GM18873 (cell line): ENCODE data around the gene SLC37A2.

Source experiments
- ATAC-seq: cut with Tn5 transposase; IDR thresholded peaks from one replicate; pipeline ENCODE4 v1.9.1; 2021; ENCODE audit warnings: mild to moderate bottlenecking, moderate library complexity, moderate number of reproducible peaks; ENCODE audit not compliant: unreplicated experiment, low FRiP score

Gene SLC37A2

DNA sequence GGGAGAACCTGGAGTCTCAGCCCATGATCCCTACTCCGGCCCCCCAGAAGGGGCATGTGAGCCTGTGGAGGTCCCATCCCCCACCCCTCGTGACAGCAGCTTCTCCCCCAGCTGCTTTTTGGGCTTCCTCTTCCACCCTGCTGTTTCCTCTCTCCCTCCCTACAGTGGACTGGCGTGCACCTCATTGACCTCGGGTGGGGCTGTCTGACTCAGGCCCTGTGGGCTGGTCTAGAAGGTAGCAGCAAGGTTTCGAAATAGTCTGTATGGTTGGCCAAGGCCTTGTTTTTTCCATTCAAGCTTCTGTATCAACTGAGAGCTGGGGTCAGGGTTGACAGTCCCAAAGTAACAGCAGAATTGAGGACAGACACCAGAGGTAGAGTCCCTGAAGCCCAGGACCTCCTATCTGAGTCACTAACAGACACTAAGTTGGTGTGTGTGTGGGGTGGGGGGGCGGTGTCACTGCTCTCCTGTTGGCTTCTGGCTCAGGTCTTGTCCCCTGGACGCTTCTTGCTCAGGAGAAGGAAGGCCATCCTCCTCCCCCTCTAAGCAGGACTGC, 7.7 kb downstream of the SLC37A2 start:
- ATAC-seq: peak; percentile 60

DNA sequence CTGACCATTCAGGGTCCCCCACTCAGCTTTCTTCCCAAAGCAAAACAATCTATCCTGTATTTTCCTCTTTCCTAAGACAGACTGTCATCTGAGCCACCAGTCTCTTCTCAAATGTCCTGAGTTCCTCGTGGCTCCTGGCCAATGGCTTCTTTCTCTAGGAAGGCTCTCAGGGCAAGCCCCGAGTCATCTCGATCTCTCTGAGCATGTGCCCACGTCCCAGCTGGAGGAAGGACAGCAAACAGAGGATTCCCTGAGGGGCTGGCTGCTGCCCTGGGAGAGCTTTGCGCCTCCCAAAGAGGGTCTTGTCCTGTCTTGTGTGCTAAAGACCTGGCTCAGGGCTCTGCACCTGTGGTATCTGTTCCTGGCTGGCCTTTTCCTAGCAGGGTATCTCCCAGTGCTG, 8.3 kb downstream of the SLC37A2 start:
- ATAC-seq: no peak

DNA sequence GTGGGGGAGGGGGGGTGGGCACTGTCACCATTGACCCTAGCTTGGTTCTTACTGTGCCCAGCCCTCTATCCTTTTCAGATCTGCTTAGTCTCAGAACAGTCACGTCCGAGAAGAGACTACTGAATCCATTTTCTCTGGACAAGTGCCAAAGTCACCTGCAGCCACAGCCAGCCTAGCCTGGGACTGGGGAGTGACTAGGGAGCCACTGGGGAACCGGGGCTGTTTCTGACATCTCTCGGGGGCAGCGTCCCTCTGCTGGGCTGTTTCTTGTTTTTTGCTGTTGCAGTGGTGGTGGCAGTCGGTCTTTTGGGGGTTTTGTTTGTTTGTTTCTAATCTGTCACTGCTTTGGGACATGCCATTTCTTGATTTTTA, 8.7 kb downstream of the SLC37A2 start:
- no peak for ATAC-seq

DNA sequence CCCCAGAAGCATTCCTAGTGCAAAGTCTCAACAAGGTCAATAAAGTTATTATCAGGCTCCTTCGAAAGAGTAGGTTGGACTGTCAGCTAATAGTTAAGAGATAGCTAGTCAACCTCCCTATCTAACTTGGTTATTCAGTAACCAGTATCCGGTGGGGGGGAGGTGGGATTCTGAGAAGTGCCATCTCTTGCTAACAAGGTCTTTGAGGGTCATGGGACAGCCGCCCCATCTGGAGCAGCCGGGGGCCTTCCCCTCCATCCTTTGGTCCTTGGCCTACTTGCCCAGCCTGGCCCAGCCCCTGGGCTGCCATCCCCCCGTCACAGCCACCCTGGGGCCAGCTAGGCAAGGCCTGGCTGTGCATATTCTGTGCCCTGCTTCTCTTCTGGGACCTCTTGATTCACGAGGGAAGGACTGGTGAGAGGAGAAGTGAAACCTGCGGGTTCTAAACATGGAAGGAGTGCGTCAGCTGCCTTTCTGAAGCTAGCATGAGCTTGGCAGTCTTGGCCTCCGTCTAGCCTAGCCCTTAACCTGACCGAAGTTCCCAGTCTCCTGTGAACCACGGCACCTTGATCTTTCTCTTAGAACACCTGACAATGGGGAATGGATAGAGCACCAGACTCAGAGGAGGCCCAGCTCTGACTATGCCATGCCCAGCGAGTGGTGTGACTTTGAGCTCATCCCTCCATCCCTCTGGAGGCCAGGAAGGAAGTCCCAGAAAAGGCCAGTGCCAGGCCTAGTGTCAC, 9.3 kb downstream of the SLC37A2 start:
- peak; percentile 82 for ATAC-seq

DNA sequence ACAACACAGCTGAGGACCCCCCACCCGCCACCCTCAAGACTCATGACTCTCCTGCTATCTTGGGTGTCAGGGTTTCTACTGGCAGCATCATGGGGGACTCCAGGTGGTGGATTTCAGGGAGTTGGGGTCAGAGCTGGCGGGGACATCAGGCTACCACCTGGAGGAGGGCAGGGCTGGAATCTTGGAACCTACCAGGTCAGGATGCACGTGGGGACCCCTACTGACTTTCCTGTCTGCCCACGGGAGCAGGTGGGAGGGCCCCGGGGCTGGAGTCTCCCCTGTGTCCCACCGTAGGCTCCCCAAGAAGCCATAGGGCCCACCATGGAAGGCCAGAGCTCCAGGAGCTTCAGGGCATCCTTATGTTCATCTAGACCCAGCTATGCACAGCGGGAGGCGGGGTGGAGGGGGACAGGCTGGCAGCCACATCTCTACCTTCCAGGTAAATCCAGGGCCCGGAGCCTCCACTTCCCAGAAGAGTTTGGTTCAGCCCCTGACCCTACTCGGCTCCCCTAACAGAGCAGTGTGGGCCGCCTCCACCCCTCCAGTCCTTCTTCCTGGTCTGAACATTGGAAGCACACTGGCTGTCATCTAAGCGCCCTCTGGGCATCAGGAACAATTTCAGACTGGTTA, 10.0 kb downstream of the SLC37A2 start:
- no peak for ATAC-seq

DNA sequence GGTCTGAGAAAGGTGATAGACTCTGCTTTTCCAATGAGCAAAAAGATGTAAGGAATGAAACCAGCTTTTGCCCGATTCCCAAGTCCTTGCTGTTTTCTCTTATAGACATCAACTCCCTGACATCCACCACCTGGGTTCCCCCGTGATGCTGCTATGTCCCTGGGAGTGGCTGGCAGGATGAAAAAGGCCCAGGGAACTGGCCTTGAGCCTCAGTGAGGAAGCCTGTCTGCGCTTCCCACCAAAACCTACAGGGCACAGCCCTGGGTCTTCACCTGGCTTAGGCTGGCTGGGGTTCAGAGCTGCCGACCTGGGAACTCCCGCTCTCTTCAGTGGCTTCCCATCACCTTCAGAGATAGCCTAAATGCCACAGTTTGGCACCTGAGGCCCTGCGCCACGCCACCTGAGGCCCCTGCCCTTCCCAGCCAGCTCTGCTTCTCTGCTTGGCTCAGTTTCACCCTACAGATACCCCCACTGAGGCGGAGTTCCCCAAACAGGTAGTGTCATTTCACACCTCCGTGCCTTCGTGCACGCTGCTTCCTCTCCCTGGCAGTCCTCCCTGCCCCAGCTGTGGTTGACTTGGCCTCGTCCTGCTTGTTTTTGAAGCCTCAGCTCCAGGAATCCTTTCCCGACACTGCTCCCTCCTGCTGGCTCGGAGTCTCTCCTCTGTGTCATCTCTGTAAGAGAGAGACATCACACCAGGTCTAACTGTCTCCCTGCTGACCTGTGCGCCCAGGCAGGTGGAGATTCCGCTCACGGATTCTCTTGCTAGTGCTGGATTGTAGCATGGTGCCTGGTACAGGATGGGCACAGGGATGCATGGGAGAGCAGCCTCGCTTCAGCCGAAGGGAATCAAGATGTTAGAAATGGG, 10.7 kb downstream of the SLC37A2 start:
- no peak for ATAC-seq

DNA sequence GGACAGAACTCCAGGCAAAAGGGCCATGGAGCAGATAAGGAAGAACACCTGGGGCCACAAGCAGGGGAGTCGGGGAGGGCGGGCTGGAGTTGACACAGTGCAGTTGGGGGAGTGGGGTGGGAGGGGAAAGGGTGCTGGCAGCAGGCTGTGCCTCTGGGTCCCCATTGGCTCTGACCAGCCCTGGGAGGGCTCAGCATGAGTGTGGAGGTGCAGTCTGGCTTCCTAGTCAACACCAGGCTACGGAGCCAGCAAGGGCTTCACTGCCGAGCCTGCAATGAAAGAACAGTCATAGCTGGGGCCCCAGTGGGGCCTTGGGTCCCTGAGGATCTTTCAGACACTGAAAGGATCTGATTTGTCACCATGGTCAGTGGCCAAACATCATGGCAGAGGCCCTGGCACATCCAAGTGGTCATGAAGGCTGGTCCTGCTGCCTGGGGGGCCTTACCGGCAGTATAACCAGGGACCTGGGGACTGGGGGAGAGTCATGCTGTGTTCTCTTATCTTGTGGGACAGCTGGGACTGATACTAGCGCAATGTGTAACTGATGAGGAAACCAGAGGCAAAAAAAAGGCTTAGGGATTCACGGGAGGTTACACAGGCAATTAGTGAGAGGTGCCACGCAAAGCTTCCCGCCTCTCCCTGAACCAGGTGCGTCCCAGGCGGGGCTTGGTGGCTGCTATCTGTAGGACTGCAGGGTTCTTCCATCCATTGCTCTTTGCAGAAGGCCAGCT, 11.6 kb downstream of the SLC37A2 start:
- no peak for ATAC-seq

DNA sequence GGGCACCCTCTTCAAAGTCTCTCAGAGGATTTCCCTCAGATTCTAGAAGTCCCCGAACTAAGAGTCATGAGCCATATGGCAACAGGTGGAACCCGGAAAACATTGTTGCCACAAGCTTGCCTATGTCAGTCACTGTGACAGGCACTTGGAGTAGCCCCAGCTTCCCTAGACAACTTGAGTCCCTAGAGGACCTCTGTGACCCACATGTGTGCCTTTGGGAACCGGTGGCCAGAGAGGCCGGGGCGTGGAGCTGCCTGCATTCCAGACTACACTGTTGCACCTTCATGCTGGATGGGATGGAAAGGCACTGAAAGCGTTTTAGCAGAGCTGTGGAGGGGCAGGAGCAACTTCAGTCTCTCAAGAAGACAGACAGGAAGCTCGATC, 12.1 kb downstream of the SLC37A2 start:
- no peak for ATAC-seq

DNA sequence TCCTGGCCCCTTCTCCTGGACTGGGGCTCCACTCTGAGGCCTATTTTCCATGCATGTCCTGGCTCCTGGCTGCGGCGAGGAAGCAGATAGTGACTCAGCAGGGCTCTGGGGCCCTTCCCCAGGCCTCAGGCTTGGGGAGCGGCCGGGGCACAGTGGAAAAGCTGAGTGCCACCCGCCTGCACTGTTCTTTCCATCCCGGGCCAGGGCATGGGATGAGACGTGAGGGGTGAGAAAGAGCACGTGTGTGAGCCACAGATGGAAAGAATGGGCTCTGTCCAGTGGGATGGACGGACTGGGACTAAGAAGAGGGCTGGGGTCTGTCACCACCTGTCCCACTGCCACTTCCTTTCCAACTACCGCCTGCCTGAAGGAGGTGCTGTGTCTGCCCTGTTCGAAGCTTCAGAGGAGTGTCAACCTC, 12.8 kb downstream of the SLC37A2 start:
- no peak for ATAC-seq

DNA sequence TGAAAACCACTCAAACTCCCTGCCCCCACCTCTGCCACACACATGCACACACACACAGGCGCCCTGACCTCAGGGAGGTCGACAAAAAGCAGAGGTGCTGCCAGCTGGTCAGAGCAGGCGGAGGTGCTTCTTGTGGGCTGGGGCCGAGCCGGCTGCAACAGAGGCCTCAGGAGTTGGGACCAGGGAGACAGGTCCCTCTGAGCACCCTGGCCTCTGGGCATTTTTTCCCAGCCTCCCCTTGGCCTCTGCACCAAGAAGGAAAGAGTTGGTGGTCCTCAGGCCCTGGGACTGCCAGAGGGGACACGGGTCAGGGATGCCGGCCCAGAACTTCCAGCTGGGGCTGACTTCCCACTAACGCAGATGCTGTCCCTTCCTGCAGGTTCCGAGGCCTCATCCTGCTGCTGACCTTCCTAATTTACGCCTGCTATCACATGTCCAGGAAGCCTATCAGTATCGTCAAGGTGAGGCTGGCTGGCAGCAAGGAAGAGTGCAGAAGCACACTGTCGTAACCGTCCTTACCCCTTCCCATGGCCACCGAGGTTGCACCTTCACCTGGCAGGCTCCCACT, 13.4 kb downstream of the SLC37A2 start:
- no peak for ATAC-seq

DNA sequence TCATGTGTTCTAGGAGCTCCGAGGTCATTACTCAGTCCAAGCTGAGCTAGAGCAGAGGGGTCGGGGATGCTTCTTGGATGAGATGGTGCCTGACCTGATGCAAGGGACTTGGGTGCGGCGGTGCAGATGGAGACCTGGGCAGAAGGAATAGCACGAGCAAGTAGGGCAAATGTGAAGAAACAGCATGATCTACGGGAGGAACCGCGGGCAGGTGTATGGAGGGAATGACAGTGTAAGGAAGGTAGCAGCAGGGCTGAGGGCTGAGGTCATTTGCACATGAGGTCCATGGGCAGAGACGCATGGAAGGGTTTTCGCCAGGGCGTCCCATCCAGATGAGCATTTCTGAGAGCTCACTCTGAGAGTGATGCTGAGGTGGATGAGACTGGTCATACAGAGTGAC, 14.9 kb downstream of the SLC37A2 start:
- no peak for ATAC-seq

DNA sequence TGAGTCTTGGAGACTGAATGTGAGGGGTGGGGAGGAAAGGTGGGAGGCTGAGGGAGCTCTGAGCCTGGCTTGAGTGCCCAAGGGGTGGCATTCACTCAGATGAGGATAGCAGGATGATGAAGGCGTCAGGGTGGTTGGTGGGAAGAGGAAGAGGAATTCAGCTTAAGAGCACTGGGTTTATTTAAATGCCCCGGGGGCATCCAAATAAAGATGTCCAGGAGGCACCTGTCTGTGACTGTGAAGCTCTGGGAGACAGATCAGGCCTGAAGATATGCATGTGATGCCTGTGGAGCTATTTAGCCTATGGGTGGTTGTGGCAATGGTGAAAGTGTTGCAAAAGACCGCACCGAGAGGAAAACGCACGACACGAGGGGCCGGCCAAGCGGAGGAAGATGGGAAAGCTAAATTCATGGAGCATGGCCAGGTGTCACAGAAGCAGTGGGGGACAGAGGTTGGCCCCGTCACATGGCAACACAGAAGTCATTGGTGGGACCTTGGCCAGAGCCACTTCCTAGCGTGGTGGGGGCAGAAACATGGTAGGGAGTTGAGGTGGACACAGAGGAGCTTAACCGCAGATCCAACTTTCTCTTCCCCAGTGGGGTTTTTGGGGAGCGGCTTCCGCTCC, 15.5 kb downstream of the SLC37A2 start:
- no peak for ATAC-seq

DNA sequence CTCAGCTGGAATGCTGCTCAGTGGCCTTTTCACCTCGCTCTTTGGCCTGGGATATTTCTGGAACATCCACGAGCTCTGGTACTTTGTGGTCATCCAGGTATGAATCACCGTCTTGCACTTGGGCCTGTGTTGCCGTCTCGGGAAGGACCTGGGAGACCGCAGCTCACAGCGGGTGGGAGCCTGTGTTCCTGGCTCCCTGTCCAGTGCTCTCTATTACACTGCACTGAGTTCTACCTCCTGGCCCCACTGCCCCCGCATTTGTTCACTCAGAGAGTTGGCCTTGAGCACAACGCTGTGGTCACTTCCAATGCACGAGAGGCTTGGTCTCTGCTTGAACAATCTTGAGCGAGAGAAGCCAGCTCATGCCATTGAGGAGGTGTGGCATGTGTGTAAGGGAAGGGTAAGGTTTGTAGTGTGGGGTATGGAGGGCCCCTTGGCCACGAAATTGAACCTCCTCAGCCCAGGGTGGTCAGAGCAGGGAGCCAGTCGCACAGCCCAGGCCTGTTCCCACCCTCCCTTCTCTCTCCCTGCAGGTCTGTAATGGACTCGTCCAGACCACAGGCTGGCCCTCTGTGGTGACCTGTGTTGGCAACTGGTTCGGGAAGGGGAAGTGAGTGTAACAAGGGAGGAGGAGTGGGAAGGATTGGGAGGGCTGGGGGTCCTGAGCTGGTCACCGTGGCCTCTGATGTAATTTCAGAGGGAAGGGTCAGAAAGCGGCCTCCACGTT, 16.2 kb downstream of the SLC37A2 start:
- ATAC-seq: no peak

DNA sequence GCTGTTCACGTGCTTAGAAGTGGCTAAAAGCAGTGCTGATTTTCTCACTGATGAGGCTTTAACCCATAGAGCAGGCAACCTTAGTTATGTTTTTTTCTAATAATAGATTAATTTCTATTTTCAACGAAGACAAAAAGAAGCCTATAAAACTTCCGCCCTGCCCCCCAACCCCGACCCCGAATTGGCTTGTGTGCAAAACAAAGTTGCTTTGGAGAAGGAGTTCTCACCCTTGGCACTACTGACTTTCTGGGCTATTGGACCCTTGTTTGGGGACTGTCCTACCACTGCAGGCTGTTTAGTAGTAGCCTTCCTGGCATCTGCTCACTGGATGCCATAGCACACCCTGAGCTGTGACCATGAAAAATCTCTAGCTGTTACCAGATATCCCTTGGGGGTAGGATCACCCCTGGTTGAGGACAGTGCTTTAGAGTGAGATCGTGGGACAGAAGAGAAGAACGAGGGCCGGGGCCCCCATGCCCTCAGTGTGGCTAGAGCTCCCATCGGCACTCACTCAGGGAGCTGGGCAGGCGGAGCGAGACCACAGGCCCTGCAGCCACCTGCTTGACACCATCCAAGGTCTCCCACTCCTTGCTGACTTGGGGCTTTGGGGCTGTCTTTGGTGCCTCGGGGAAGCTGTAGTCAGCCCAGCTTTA, 16.9 kb downstream of the SLC37A2 start:
- ATAC-seq: no peak

DNA sequence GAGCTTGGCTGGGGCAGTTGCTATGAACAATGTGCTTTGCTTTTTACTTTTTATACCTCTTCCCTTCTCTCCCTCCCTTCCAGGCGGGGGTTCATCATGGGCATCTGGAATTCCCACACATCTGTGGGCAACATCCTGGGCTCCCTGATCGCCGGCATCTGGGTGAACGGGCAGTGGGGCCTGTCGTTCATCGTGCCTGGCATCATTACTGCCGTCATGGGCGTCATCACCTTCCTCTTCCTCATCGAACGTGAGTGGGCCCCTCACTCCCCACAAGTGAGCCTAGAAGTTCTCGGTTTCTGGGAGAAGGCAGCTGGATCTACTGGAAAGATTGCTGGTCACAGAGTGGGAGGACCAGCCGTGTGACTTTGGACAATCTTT, 17.4 kb downstream of the SLC37A2 start:
- ATAC-seq: no peak

DNA sequence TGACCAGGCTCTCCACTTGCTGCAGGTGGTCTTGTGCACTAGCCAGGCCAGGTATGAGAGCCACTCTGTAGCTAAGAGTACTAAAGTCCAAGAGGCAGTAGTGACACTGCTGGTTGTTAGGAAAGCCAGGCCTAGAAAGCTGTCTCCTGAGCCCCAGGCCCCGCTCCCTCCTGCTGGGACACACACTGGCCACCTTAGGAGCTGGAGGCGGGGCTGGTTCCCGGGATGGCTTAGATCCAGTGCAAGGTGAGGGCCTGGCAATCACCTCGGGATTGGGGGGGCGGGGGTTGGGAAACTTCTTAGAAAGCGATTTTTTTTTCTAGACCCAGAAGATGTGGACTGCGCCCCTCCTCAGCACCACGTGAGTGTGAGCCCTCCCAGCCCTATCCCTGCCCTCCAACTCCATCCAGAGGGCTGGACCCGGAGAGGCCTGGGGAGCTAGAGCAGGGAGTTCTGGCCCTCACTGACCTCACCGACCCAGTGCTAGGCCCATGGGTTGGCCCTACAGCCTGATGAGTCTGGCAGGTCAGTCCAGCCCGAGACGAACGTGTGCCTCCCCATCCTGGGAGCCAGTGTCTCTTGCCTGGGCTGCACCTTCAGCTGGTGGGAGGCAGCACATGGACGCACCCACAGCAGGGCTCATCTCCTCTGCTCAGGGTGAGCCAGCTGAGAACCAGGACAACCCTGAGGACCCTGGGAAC, 18.1 kb downstream of the SLC37A2 start:
- ATAC-seq: no peak

DNA sequence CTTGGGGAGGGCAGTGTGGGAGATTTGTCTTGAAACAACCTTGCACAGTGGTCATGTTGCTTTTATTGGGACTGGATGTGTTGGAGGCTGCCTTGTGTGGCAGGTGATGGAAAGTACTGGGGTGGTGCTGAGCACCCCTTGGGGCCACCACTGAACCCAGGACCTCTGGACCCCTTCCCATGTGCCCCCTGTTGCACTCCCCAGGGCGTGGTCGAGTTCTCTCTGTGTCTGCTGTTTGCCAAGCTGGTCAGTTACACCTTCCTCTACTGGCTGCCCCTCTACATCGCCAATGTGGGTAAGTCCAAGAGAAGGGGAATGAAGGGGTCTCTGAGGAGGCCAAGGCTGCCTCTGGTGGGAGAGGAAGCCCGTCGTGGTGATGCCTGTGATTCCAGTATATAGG, 18.9 kb downstream of the SLC37A2 start:
- no peak for ATAC-seq
